HAP-1 (cell line): ENCODE results near the gene COQ9.
"Not testable (repeated sequence)": the region's sequence is repeated elsewhere in the genome, so short reads cannot be mapped to it uniquely, and the experiment has no call there.

Experiments
- DNase-seq, 2 experiments: peaks; one replicate each; pipeline ENCODE4 v3.0.0-alpha.2; 2016 to 2020; ENCODE audit warnings: low spot score in 2 of 2
- H3K27me3 ChIP-seq: fragments of 250-450 bp; sonication (Bioruptor Pico); 2 replicates; pipeline ENCODE4 v1.5.1; 2020; ENCODE audit warnings: low read depth, mild to moderate bottlenecking, moderate library complexity
- H3K36me3 ChIP-seq: fragments of 250-450 bp; sonication (Bioruptor Pico); replicated peaks from 2 replicates; pipeline ENCODE4 v1.5.1; 2020; ENCODE audit warnings: mild to moderate bottlenecking
- H3K4me1 ChIP-seq: fragments of 250-450 bp; sonication (Bioruptor Pico); 2 replicates; pipeline ENCODE4 v1.5.1; 2020; ENCODE audit warnings: mild to moderate bottlenecking
- H3K4me3 ChIP-seq: fragments of 250-450 bp; sonication (Bioruptor Pico); 2 replicates; pipeline ENCODE4 v1.5.1; 2020; ENCODE audit warnings: mild to moderate bottlenecking, moderate library complexity
- H3K9me3 ChIP-seq: fragments of 250-450 bp; sonication (Bioruptor Pico); 2 replicates; pipeline ENCODE4 v1.5.1; 2020; ENCODE audit warnings: mild to moderate bottlenecking, moderate library complexity
- in situ Hi-C: fragments of 300-500 bp; cut with MboI; formaldehyde crosslinking; loops from 3 replicates; pipeline ENCODE4 v1.14.3; 2020; ENCODE audit warnings: low sequenced_read_pairs, inconsistent platforms, mixed read lengths

Gene COQ9

GRCh38 chr16:57435838-57436237 is 11.4 kb upstream of the COQ9 start:
- H3K27me3 ChIP-seq: no peaks in the 10 kb centered on the region
- H3K4me1 ChIP-seq: no peaks in the 10 kb centered on the region
- H3K4me3 ChIP-seq: no peak overlapping the region
- DNase-seq: no peak
- H3K36me3 ChIP-seq: peaks cover 81% of the 10 kb centered on the region
- no peaks in the 10 kb centered on the region; the same call in 1 of the 2 replicates for H3K9me3 ChIP-seq
- in situ Hi-C loops: no loop called here

GRCh38 chr16:57439947-57440346 is 7.3 kb upstream of the COQ9 start:
- H3K9me3 ChIP-seq, H3K4me1 ChIP-seq, in situ Hi-C loops, DNase-seq, H3K27me3 ChIP-seq, H3K4me3 ChIP-seq: not testable (repeated sequence)
- H3K36me3 ChIP-seq: peaks cover 48% of the 10 kb centered on the region

- peaks cover 43% of the 10 kb centered on the region for H3K36me3 ChIP-seq
- in situ Hi-C loops, DNase-seq, H3K9me3 ChIP-seq, H3K27me3 ChIP-seq, H3K4me3 ChIP-seq, H3K4me1 ChIP-seq: not testable (repeated sequence)
Observed at GRCh38 chr16:57440551-57440950, 6.7 kb upstream of the COQ9 start.

- in situ Hi-C loops: no loop called here
Observed at GRCh38 chr16:57444711-57445110, 2.6 kb upstream of the COQ9 start.

GRCh38 chr16:57445510-57445909 is 1.8 kb upstream of the COQ9 start:
- DNase-seq: no peak
- no peaks in the 10 kb centered on the region; the same call in 1 of the 2 replicates for H3K9me3 ChIP-seq
- in situ Hi-C loops: no loop called here
- H3K4me1 ChIP-seq: peaks cover 15% of the 10 kb centered on the region
- H3K36me3 ChIP-seq: peaks cover 11% of the 10 kb centered on the region
- no peaks in the 10 kb centered on the region for H3K27me3 ChIP-seq
- H3K4me3 ChIP-seq: no peak overlapping the region

More at GRCh38 chr16:57444711-57445110, 2.6 kb upstream of the COQ9 start:
- no peak for DNase-seq
- H3K4me1 ChIP-seq: peaks cover 13% of the 10 kb centered on the region
- H3K27me3 ChIP-seq: no peaks in the 10 kb centered on the region
- H3K4me3 ChIP-seq: no peak overlapping the region
- peaks cover 16% of the 10 kb centered on the region for H3K36me3 ChIP-seq
- H3K9me3 ChIP-seq: no peaks in the 10 kb centered on the region; the same call in 1 of the 2 replicates

GRCh38 chr16:57446531-57447185 is 621 bp upstream of the COQ9 start:
- H3K4me1 ChIP-seq: peaks cover 27% of the 10 kb centered on the region
- peaks cover 9% of the 10 kb centered on the region for H3K36me3 ChIP-seq
- in situ Hi-C loops: no loop called here
- no peaks in the 10 kb centered on the region for H3K27me3 ChIP-seq
- DNase-seq: peak; percentile 57 to 63
- peak overlapping the region; percentile 96 for H3K4me3 ChIP-seq
- H3K9me3 ChIP-seq: no peaks in the 10 kb centered on the region

- in situ Hi-C loops: no loop called here
Observed at GRCh38 chr16:57452021-57452420, 4.7 kb downstream of the COQ9 start.

GRCh38 chr16:57462209-57462977 is 15.1 kb downstream of the COQ9 start, which contains the start of gene POLR2C:
Gene POLR2C (plus strand): TSS chr16:57462679. CDS start chr16:57462725, 46 bp downstream.
- in situ Hi-C loops: no loop called here
- Histone ChIP-seq H3K9me3 (no peaks in the 10 kb centered on the region), H3K27me3 (no peaks in the 10 kb centered on the region), H3K4me3 (peak within 1 kb of the TSS; percentile 65), H3K36me3 (peaks cover 51% of the 10 kb centered on the region), H3K4me1 (no peaks in the 10 kb centered on the region)
- DNase-seq: peak; percentile 74 to 92

More at GRCh38 chr16:57452021-57452420, 4.7 kb downstream of the COQ9 start:
- Histone ChIP-seq H3K4me1 (peaks cover 28% of the 10 kb centered on the region), H3K36me3 (peaks cover 46% of the 10 kb centered on the region), H3K27me3 (no peaks in the 10 kb centered on the region), H3K4me3 (no peak overlapping the region), H3K9me3 (no peaks in the 10 kb centered on the region)
- DNase-seq: peak in 1 of 2 experiments; percentile 4

- Histone ChIP-seq H3K27me3 (no peaks in the 10 kb centered on the region), H3K4me1 (no peaks in the 10 kb centered on the region), H3K4me3 (peak overlapping the region; percentile 65), H3K36me3 (peaks cover 45% of the 10 kb centered on the region), H3K9me3 (no peaks in the 10 kb centered on the region)
- DNase-seq: no peak
- in situ Hi-C loops: no loop called here
Observed at GRCh38 chr16:57462978-57463362, 15.7 kb downstream of the COQ9 start.

GRCh38 chr16:57464523-57464922 is 17.2 kb downstream of the COQ9 start:
- Histone ChIP-seq H3K4me1 (no peaks in the 10 kb centered on the region), H3K27me3 (no peaks in the 10 kb centered on the region), H3K4me3 (no peak overlapping the region), H3K36me3 (peaks cover 43% of the 10 kb centered on the region), H3K9me3 (no peaks in the 10 kb centered on the region)
- no peak for DNase-seq
- in situ Hi-C loops: no loop called here

GRCh38 chr16:57468346-57468745 is 21.1 kb downstream of the COQ9 start:
- DNase-seq: no peak
- in situ Hi-C loops: no loop called here
- no peak overlapping the region for H3K4me3 ChIP-seq
- H3K36me3 ChIP-seq: peaks cover 73% of the 10 kb centered on the region
- H3K4me1 ChIP-seq: no peaks in the 10 kb centered on the region
- H3K27me3 ChIP-seq: no peaks in the 10 kb centered on the region
- H3K9me3 ChIP-seq: no peaks in the 10 kb centered on the region

GRCh38 chr16:57469046-57469445 is 21.8 kb downstream of the COQ9 start:
- Histone ChIP-seq H3K27me3 (no peaks in the 10 kb centered on the region), H3K36me3 (peaks cover 69% of the 10 kb centered on the region), H3K4me3 (no peak overlapping the region), H3K9me3 (no peaks in the 10 kb centered on the region), H3K4me1 (no peaks in the 10 kb centered on the region)
- no peak for DNase-seq
- in situ Hi-C loops: no loop called here

GRCh38 chr16:57469917-57470470 is 22.7 kb downstream of the COQ9 start:
- no peaks in the 10 kb centered on the region for H3K27me3 ChIP-seq
- H3K36me3 ChIP-seq: peaks cover 62% of the 10 kb centered on the region
- no peak overlapping the region for H3K4me3 ChIP-seq
- H3K4me1 ChIP-seq: no peaks in the 10 kb centered on the region
- no peaks in the 10 kb centered on the region for H3K9me3 ChIP-seq
- in situ Hi-C loops: no loop called here
- no peak for DNase-seq

GRCh38 chr16:57470711-57471110 is 23.4 kb downstream of the COQ9 start:
- no peaks in the 10 kb centered on the region for H3K9me3 ChIP-seq
- DNase-seq: no peak
- peaks cover 58% of the 10 kb centered on the region for H3K36me3 ChIP-seq
- H3K27me3 ChIP-seq: no peaks in the 10 kb centered on the region
- H3K4me3 ChIP-seq: no peak overlapping the region
- no peaks in the 10 kb centered on the region for H3K4me1 ChIP-seq
- in situ Hi-C loops: no loop called here
